Activated naive CD4-positive, alpha-beta T cell treated with anti-CD3 and anti-CD28 coated beads, Interleukin-2, amount 50 U/mL, for 72 hours (primary cell): Measurements from ENCODE around the gene PLCB1. TPM values are rescaled to one million over a fixed set of nuclear protein-coding genes. Genes with fewer than 3 reads are reported as not detected.

Experiments used
- ATAC-seq, 2 donors: fragments of 150-1000 bp; cut with Tn5 transposase; 2 replicates each; pipeline ENCODE4 v1.10.0; 2021; ENCODE audit warnings: mild to moderate bottlenecking in 2 of 2, moderate library complexity in 2 of 2
- DNase-seq, 2 donors: peaks; one replicate each; pipeline ENCODE4 v3.0.0; 2021 to 2022; ENCODE audit warnings: low spot score in 2 of 2
- H3K27ac Mint-ChIP-seq, 2 donors: one replicate each; pipeline ENCODE4 v1.8.0; 2022; ENCODE audit warnings: mild to moderate bottlenecking in 2 of 2, mixed read lengths in 2 of 2
- H3K36me3 Mint-ChIP-seq, 2 donors: one replicate each; pipeline ENCODE4 v1.8.0; 2022; ENCODE audit warnings: mixed read lengths in 2 of 2
- H3K9me3 Mint-ChIP-seq, 2 donors: one replicate each; pipeline ENCODE4 v1.8.0; 2022; ENCODE audit warnings: mixed read lengths in 2 of 2
- total RNA-seq, 2 donors: library from RNA; stranded (reverse); gene quantifications; one replicate each; pipeline ENCODE4 v1.2.3, GENCODE V29; 2022

Gene PLCB1
- total RNA-seq, 2 donors from 2014 or later, result 0.56 to 2.1 TPM

DNA sequence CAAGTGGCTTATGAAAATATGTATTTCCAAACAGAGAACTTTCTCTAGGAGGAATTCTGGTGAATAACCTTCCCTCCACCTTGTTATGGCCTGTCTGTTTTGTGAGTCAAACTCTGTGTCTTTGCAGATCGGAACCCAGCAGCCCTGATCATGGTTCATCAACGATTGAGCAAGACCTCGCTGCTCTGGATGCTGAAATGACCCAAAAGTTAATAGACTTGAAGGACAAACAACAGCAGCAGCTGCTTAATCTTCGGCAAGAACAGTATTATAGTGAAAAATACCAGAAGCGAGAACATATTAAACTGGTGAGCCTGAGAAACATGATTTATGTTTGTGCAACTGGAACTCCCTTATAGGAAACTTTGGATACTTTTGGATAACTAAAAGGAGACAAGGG is 642.3 kb downstream of the PLCB1 start:
- ATAC-seq (no peak), DNase-seq (no peak)
- Mint-ChIP-seq H3K36me3 (no peaks in the 10 kb centered on the region), H3K9me3 (peaks cover 0 to 3% of the 10 kb centered on the region in 2 donors), H3K27ac (no peak overlapping the region)

DNA sequence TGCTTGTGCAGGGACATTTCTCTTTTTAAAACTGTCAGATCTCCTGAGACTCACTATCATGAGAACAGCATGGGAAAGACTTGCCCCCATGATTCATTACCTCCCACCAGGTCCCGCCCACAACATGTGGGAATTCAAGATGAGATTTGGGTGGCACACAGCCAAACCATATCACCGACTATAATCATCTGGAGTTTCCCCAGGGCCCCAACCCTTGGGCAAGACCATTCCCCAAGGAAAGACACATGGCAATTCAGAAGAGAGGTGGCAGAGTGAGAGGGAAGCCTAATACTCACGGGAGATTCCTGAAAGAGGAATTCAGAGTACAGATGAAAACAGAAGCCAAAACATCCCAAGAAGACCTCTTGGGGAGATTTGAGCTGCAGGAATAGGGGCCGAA is 645.8 kb downstream of the PLCB1 start:
- Mint-ChIP-seq H3K9me3 (peaks cover 5 to 7% of the 10 kb centered on the region in 2 donors), H3K27ac (no peak overlapping the region), H3K36me3 (peaks cover 0 to 6% of the 10 kb centered on the region in 2 donors)
- no peak for ATAC-seq
- no peak for DNase-seq

GRCh38 chr20:8778387-8778786 is 646.3 kb downstream of the PLCB1 start:
- Mint-ChIP-seq H3K36me3 (peaks cover 0 to 6% of the 10 kb centered on the region in 2 donors), H3K27ac (no peak overlapping the region)

GRCh38 chr20:8780915-8781314 is 648.8 kb downstream of the PLCB1 start:
- Mint-ChIP-seq H3K36me3 (peaks cover 0 to 6% of the 10 kb centered on the region in 2 donors), H3K27ac (no peak overlapping the region), H3K9me3 (peaks cover 5 to 7% of the 10 kb centered on the region in 2 donors)
- ATAC-seq (no peak), DNase-seq (no peak)

More at GRCh38 chr20:8778387-8778786, 646.3 kb downstream of the PLCB1 start:
- ATAC-seq (no peak), DNase-seq (no peak)
- peaks cover 5 to 7% of the 10 kb centered on the region in 2 donors for H3K9me3 Mint-ChIP-seq

DNA sequence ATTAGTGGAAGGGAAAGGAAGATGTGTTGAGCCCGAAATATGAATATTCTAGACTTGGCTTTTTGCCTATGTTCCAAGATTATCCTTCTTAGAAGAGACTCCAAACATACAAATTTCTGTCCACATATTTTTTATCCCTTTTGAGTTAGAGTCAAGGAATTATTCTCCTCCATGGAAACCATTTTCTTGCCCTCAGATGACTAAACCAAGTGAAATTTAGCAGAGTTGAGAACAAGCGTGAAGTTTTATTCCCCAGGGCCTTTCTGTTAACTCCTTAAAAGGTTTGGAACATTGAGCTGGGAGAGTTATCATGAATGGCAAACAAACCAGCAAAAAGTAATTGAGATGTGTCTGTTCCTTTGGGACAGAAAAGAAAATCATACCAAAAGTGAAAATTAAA is 650.7 kb downstream of the PLCB1 start:
- H3K36me3 Mint-ChIP-seq, result peaks cover 0 to 6% of the 10 kb centered on the region in 2 donors
- DNase-seq, result no peak
- no peak for ATAC-seq
- H3K27ac Mint-ChIP-seq, result no peak overlapping the region
- peaks cover 4 to 5% of the 10 kb centered on the region in 2 donors for H3K9me3 Mint-ChIP-seq

- H3K9me3 Mint-ChIP-seq, result peaks cover 4 to 5% of the 10 kb centered on the region in 2 donors
Observed at GRCh38 chr20:8783734-8784133, 651.7 kb downstream of the PLCB1 start.

GRCh38 chr20:8786383-8786782 is 654.3 kb downstream of the PLCB1 start:
- DNase-seq, result no peak
- H3K36me3 Mint-ChIP-seq, result no peaks in the 10 kb centered on the region
- no peak overlapping the region for H3K27ac Mint-ChIP-seq
- no peaks in the 10 kb centered on the region for H3K9me3 Mint-ChIP-seq
- ATAC-seq, result no peak

More at GRCh38 chr20:8783734-8784133, 651.7 kb downstream of the PLCB1 start:
- DNase-seq (no peak), ATAC-seq (no peak)
- Mint-ChIP-seq H3K36me3 (peaks cover 0 to 6% of the 10 kb centered on the region in 2 donors), H3K27ac (no peak overlapping the region)

- ATAC-seq (no peak), DNase-seq (no peak)
- Mint-ChIP-seq H3K36me3 (no peaks in the 10 kb centered on the region), H3K27ac (no peak overlapping the region), H3K9me3 (no peaks in the 10 kb centered on the region)
Observed at GRCh38 chr20:8787090-8787489, 655.0 kb downstream of the PLCB1 start.

DNA sequence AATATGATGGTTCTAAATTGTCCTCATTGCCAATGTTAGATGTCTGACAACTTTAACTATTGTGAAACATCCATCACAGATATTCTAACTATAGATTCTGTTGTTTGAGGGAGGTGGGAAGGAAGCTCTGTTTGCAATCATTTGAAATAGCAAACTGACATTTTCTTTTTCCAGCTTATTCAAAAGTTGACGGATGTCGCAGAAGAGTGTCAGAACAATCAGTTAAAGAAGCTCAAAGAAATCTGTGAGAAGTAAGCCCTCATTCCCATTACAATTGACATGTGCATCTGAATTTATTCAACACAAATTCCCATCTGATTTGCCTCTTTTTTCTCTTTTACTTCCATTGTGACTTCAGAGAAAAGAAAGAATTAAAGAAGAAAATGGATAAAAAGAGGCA is 656.2 kb downstream of the PLCB1 start:
- Mint-ChIP-seq H3K9me3 (no peaks in the 10 kb centered on the region), H3K27ac (no peak overlapping the region), H3K36me3 (no peaks in the 10 kb centered on the region)
- DNase-seq, result no peak
- ATAC-seq, result no peak

- Mint-ChIP-seq H3K27ac (no peak overlapping the region), H3K36me3 (no peaks in the 10 kb centered on the region), H3K9me3 (no peaks in the 10 kb centered on the region)
- ATAC-seq (no peak), DNase-seq (no peak)
Observed at GRCh38 chr20:8788831-8789230, 656.8 kb downstream of the PLCB1 start.

- H3K9me3 Mint-ChIP-seq, result no peaks in the 10 kb centered on the region
- no peaks in the 10 kb centered on the region for H3K36me3 Mint-ChIP-seq
- DNase-seq (no peak), ATAC-seq (no peak)
- H3K27ac Mint-ChIP-seq, result no peak overlapping the region
Observed at GRCh38 chr20:8790442-8791074, 658.5 kb downstream of the PLCB1 start.

GRCh38 chr20:8795404-8795803 is 663.3 kb downstream of the PLCB1 start:
- peak in 1 of 2 donors; percentile 39 for ATAC-seq
- no peak overlapping the region for H3K27ac Mint-ChIP-seq
- no peak for DNase-seq
- no peaks in the 10 kb centered on the region for H3K9me3 Mint-ChIP-seq
- no peaks in the 10 kb centered on the region for H3K36me3 Mint-ChIP-seq

- H3K27ac Mint-ChIP-seq, result no peak overlapping the region
- ATAC-seq (no peak), DNase-seq (no peak)
- H3K36me3 Mint-ChIP-seq, result peaks cover 0 to 5% of the 10 kb centered on the region in 2 donors
- H3K9me3 Mint-ChIP-seq, result peaks cover 0 to 5% of the 10 kb centered on the region in 2 donors
Observed at GRCh38 chr20:8796088-8796660, 664.1 kb downstream of the PLCB1 start.

- Mint-ChIP-seq H3K9me3 (peaks cover 5 to 14% of the 10 kb centered on the region in 2 donors), H3K36me3 (peaks cover 0 to 15% of the 10 kb centered on the region in 2 donors), H3K27ac (no peak overlapping the region)
- DNase-seq (no peak), ATAC-seq (no peak)
Observed at GRCh38 chr20:8798505-8798904, 666.4 kb downstream of the PLCB1 start.

GRCh38 chr20:8800089-8800488 is 668.0 kb downstream of the PLCB1 start:
- DNase-seq (no peak), ATAC-seq (no peak)
- peaks cover 0 to 15% of the 10 kb centered on the region in 2 donors for H3K36me3 Mint-ChIP-seq
- no peak overlapping the region for H3K27ac Mint-ChIP-seq
- peaks cover 5 to 14% of the 10 kb centered on the region in 2 donors for H3K9me3 Mint-ChIP-seq

DNA sequence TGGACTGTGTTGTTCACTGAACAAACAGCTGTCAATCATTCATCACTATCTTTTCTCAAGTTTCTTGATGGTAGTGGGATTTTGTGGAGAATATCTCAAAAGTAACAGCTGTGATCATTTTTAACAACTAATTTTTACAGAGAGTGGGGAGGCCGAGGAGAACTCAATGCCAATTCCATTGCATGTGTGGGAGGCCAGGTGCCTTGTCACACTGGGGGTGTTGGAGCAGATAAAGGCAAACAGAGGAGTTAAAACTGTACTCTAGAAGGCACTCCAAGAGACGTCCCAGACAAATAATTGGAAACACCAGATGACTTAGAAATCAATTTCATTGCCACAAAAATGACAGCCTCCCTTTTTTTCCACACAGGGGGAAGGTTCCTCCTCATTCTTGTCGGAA is 669.6 kb downstream of the PLCB1 start:
- no peak for DNase-seq
- Mint-ChIP-seq H3K9me3 (peaks cover 5 to 14% of the 10 kb centered on the region in 2 donors), H3K36me3 (peaks cover 0 to 15% of the 10 kb centered on the region in 2 donors), H3K27ac (no peak overlapping the region)
- no peak for ATAC-seq

- DNase-seq, result no peak
- Mint-ChIP-seq H3K9me3 (peaks cover 5 to 14% of the 10 kb centered on the region in 2 donors), H3K36me3 (peaks cover 0 to 15% of the 10 kb centered on the region in 2 donors), H3K27ac (no peak overlapping the region)
- ATAC-seq, result no peak
Observed at GRCh38 chr20:8803065-8803464, 671.0 kb downstream of the PLCB1 start.

DNA sequence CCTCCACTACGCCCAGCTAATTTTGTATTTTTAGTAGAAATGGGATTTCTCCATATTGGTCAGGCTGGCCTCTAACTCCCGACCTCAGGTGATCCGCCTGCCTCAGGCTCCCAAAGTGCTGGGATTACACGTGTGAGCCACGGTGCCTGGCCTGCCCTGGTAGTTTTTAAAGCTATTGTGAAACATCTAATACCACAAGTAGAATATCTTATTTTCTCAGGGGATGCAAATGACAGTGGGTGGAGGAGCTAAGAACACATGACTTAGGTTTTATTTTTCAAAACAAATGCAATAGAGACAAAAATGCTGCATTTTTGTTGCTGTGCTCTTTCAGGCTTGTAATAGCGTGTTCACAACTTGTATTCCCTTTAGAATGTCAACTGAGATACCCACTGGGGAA is 671.9 kb downstream of the PLCB1 start:
- Mint-ChIP-seq H3K36me3 (peaks cover 0 to 15% of the 10 kb centered on the region in 2 donors), H3K9me3 (peaks cover 5 to 14% of the 10 kb centered on the region in 2 donors), H3K27ac (no peak overlapping the region)
- ATAC-seq, result no peak
- no peak for DNase-seq
